Measurements from ENCODE around the gene GPR18.
A peak's percentile ranks its signal among the peaks of the same experiment; 100 is the strongest.
"Not testable (repeated sequence)": the region's sequence is repeated elsewhere in the genome, so short reads cannot be mapped to it uniquely, and the experiment has no call there.

The GPR18 gene

GRCh38 chr13:99227909-99228688 is 30.1 kb downstream of the GPR18 start:
- DNase-seq: no peak

- no peak for DNase-seq
Observed at GRCh38 chr13:99227331-99227900, 30.8 kb downstream of the GPR18 start.

GRCh38 chr13:99226513-99226912 is 31.7 kb downstream of the GPR18 start:
- DNase-seq: no peak

- DNase-seq: no peak
Observed at GRCh38 chr13:99225078-99225477, 33.1 kb downstream of the GPR18 start.

- no peak for DNase-seq
Observed at GRCh38 chr13:99224021-99224420, 34.2 kb downstream of the GPR18 start.

- DNase-seq: no peak
Observed at GRCh38 chr13:99223587-99223986, 34.6 kb downstream of the GPR18 start.

- no peak for DNase-seq
Observed at GRCh38 chr13:99221567-99222239, 36.5 kb downstream of the GPR18 start.

- DNase-seq: no peak
Observed at GRCh38 chr13:99220199-99220935, 37.8 kb downstream of the GPR18 start.

- no peak for DNase-seq
Observed at GRCh38 chr13:99218969-99219368, 39.2 kb downstream of the GPR18 start.

- DNase-seq: peak in 1 of 2 experiments; percentile 25
Observed at GRCh38 chr13:99218545-99218944, 39.6 kb downstream of the GPR18 start.

- DNase-seq: no peak
Observed at GRCh38 chr13:99218126-99218525, 40.1 kb downstream of the GPR18 start.

- no peak for DNase-seq
Observed at GRCh38 chr13:99217461-99218110, 40.6 kb downstream of the GPR18 start.

GRCh38 chr13:99215184-99215830 is 42.9 kb downstream of the GPR18 start:
- DNase-seq: no peak

- no peak for DNase-seq
Observed at GRCh38 chr13:99214731-99215130, 43.4 kb downstream of the GPR18 start.

GRCh38 chr13:99214232-99214631 is 43.9 kb downstream of the GPR18 start:
- no peak for DNase-seq

GRCh38 chr13:99211421-99212035 is 46.7 kb downstream of the GPR18 start:
- no peak for DNase-seq

GRCh38 chr13:99210627-99211026 is 47.6 kb downstream of the GPR18 start:
- not testable (repeated sequence) for DNase-seq

GRCh38 chr13:99208845-99209527 is 49.2 kb downstream of the GPR18 start:
- DNase-seq: no peak

GRCh38 chr13:99208185-99208584 is 50.0 kb downstream of the GPR18 start:
- DNase-seq: no peak

GRCh38 chr13:99207511-99207910 is 50.7 kb downstream of the GPR18 start:
- no peak for DNase-seq

- DNase-seq: no peak
Observed at GRCh38 chr13:99206873-99207272, 51.3 kb downstream of the GPR18 start.

All from SHP77 (cell line).